ENCODE measurements around the gene SCOC.
A peak's percentile ranks its signal among the peaks of the same experiment; 100 is the strongest.
"Not testable (repeated sequence)": the region's sequence is repeated elsewhere in the genome, so short reads cannot be mapped to it uniquely, and the experiment has no call there.

Gene SCOC

DNA sequence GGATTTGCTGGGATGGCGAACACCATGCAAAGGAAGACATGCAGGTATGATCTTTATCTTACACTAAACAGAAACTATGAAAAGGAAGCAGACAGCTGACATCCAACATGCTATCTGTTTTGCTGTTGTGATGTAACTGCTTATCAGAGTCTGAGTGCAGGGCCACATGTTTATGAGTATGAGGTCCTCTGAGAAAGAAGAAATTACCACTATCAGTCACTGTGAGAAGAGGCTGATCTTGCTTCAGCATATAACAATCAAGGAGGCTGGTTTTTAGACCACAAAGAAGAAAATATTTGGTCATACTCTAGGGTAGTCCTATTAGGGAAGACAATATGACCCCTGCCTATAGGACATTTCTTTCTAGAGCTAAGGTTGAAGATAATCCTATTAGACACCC is 35.5 kb downstream of the SCOC start:
- ChIA-PET POLR2A (no interaction called here), CTCF (no interaction called here)
- TF ChIP-seq BHLHE40 (IDR thresholded peaks at IDR 0.05; ENCODE audit: borderline replicate concordance): no peak
- no peak for TF ChIP-seq ARNT (IDR thresholded peaks at IDR 0.05)
- TF ChIP-seq NFRKB (IDR thresholded peaks at IDR 0.05): no peak
- TF ChIP-seq CTBP1 (IDR thresholded peaks at IDR 0.05; ENCODE audit: borderline replicate concordance): no peak
- DNase-seq (ENCODE audit: extremely low spot score): no peak

DNA sequence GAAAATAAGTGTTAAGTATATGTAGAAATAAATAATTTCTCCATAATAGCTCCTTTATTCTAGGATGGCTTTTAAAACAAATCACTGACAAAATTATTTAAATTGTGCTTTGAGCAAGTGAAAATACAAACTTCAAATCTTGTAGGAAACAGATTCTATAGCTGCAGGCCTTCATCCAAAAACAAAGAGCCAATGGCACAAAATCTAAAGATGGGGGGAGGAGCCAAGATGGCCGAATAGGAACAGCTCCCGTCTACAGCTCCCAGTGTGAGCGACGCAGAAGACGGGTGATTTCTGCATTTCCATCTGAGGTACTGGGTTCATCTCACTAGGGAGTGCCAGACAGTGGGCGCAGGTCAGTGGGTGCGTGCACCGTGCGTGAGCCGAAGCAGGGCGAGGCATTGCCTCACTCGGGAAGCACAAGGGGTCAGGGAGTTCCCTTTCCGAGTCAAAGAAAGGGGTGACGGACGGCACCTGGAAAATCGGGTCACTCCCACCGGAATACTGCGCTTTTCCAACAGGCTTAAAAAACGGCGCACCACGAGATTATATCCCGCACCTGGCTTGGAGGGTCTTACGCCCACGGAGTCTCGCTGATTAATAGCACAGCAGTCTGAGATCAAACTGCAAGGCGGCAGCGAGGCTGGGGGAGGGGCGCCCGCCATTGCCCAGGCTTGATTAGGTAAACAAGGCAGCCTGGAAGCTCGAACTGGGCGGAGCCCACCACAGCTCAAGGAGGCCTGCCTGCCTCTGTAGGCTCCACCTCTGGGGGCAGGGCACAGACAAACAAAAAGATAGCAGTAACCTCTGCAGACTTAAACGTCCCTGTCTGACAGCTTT is 39.9 kb downstream of the SCOC start:
- DNase-seq (ENCODE audit: extremely low spot score); CTCF ChIA-PET; POLR2A ChIA-PET: not testable (repeated sequence)

DNA sequence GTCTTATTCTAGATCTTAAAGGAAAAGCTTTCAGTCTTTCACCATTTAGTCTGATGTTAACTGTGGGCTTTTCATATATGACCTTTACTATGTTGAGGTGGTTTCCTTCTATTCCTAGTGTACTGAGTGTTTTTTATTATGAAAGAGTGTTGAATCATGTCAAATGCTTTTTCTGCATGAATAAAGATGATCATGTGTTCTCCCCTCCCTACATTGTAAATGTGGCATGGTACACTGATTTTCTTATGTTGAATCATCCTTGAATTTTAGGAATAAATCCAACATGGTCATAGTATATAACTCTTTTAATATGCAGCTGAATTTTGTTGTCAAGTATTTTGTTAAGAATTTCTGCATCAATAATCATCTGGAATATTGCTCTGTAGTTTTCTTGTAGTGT is 49.7 kb downstream of the SCOC start:
- DNase-seq (ENCODE audit: extremely low spot score): no peak
- ChIA-PET POLR2A (no interaction called here), CTCF (no interaction called here)
- TF ChIP-seq SP1 (IDR thresholded peaks at IDR 0.05): no peak
- no peak for TF ChIP-seq LEF1 (IDR thresholded peaks at IDR 0.05; ENCODE audit: borderline replicate concordance)
- TF ChIP-seq ZNF384 (IDR thresholded peaks at IDR 0.05): no peak
- TF ChIP-seq ELF4 (IDR thresholded peaks at IDR 0.05): no peak
- no peak for TF ChIP-seq TARDBP (IDR thresholded peaks at IDR 0.05)

DNA sequence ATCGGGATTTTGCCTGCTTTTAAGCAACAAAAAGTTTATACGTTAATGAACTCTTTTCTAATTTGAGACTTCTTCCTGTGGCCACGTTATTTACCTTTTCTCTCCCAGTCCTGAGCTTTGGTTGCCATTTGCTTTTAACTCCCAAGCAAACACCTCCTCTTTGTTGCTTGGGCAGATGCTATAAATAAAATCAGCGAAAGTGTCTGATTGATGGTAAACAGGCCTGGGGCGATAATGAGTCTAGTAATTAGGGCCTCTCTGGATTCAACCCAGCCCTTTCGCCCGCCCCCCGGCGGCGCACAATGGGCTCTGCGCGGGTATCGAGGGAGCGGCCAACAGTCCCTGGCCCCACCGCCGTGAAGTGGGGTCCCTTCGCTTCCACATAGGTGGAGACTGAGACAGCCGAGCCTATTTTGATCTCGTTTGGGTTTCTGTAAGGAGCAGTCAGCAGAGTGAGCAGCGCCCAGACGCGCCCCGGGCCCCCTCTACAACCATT is 53.2 kb downstream of the SCOC start:
- CTCF ChIA-PET: interaction anchor here (0.6 to 1.8 kb wide), 15 partner anchors 11 to 365 kb away, joined by 3 to 16 read pairs (median 4); no protein-coding TSS in a partner anchor
- peak; percentile 42 for DNase-seq (ENCODE audit: extremely low spot score)
- POLR2A ChIA-PET: interaction anchor here (0.8 to 3.1 kb wide), 8 partner anchors 10 to 525 kb away, joined by 3 to 26 read pairs (median 6); partner anchors contain the start of genes SCOC and TBC1D9
- TF ChIP-seq FOXA1 (IDR thresholded peaks at IDR 0.05) (no peak), BHLHE40 (IDR thresholded peaks at IDR 0.05; ENCODE audit: borderline replicate concordance) (no peak), ARNT (IDR thresholded peaks at IDR 0.05) (no peak), CTBP1 (IDR thresholded peaks at IDR 0.05; ENCODE audit: borderline replicate concordance) (no peak), HDGF (IDR thresholded peaks at IDR 0.05; ENCODE audit: borderline replicate concordance) (no peak), FOXM1 (IDR thresholded peaks at IDR 0.05; ENCODE audit: borderline replicate concordance) (no peak), L3MBTL2 (conservative IDR thresholded peaks at IDR 0.05) (no peak), SP1 (IDR thresholded peaks at IDR 0.05) (no peak), ZNF384 (IDR thresholded peaks at IDR 0.05) (no peak), NFRKB (IDR thresholded peaks at IDR 0.05) (no peak), ELF4 (IDR thresholded peaks at IDR 0.05) (no peak), LEF1 (IDR thresholded peaks at IDR 0.05; ENCODE audit: borderline replicate concordance) (no peak), SUZ12 (IDR thresholded peaks at IDR 0.05) (no peak), TARDBP (IDR thresholded peaks at IDR 0.05) (no peak), FOXK2 (IDR thresholded peaks at IDR 0.05) (no peak)
- TF ChIP-seq, protein P1, sequence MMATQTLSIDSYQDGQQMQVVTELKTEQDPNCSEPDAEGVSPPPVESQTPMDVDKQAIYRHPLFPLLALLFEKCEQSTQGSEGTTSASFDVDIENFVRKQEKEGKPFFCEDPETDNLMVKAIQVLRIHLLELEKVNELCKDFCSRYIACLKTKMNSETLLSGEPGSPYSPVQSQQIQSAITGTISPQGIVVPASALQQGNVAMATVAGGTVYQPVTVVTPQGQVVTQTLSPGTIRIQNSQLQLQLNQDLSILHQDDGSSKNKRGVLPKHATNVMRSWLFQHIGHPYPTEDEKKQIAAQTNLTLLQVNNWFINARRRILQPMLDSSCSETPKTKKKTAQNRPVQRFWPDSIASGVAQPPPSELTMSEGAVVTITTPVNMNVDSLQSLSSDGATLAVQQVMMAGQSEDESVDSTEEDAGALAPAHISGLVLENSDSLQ (IDR thresholded peaks at IDR 0.05): no peak

DNA sequence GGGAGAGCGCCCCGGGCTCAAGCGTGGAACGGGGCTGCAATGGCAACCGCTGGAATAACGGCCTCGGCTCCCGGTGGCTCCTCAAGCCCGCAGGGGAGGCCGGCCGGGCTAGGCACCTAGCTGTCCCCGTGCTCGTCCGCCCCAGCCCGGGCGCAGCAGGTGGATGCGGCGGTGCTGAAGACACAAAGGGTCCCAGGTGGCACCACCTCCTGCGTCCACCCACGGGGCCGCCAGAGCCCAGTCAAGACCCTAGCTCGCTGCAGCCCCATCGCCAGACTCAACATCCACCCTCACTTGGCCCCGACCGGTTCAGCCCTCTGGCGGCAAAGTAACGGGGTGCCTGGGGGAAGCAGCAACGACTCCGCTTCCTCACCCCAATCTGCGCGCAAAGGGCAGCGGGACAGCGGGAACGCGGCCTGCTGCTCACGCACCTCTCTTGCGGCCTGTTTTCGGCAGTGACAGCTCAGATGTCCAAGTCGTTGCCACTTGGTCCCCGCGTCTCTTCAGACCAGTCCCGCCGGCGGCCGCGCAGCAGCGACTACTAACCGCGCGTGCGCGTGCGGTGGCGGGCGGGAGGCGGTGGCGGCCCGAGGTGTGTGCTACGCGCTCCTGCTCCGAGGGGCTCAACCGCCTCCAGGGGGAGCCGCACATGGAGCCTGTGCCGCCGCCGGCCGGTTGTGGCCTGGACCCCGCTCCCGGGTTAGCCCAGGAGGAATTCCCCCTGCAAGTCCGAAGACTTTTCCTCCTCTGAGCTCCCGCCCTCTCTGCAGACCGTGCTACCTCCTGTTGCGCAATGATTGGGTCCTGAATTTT is 53.9 kb downstream of the SCOC start, which contains the start of gene CLGN:
CLGN (minus strand) TSS at position 543 of the 813 bp plus-strand sequence. CDS start 14,570 bp downstream, outside the sequence.
- CTCF ChIA-PET: interaction anchor here (0.6 to 1.8 kb wide), 19 partner anchors 10 to 183 kb away, joined by 3 to 16 read pairs (median 4); no protein-coding TSS in a partner anchor
- DNase-seq (ENCODE audit: extremely low spot score): peak; percentile 93
- TF ChIP-seq ARNT (IDR thresholded peaks at IDR 0.05) (no peak), CTBP1 (IDR thresholded peaks at IDR 0.05; ENCODE audit: borderline replicate concordance) (0 out of 2 replicates have a peak, but pooled peaks have one; percentile 28), L3MBTL2 (conservative IDR thresholded peaks at IDR 0.05) (peak; percentile 83)
- POLR2A ChIA-PET: interaction anchor here (0.8 to 3.1 kb wide), 9 partner anchors 9 to 526 kb away, joined by 3 to 26 read pairs (median 5); partner anchors contain the start of genes SCOC and TBC1D9

DNA sequence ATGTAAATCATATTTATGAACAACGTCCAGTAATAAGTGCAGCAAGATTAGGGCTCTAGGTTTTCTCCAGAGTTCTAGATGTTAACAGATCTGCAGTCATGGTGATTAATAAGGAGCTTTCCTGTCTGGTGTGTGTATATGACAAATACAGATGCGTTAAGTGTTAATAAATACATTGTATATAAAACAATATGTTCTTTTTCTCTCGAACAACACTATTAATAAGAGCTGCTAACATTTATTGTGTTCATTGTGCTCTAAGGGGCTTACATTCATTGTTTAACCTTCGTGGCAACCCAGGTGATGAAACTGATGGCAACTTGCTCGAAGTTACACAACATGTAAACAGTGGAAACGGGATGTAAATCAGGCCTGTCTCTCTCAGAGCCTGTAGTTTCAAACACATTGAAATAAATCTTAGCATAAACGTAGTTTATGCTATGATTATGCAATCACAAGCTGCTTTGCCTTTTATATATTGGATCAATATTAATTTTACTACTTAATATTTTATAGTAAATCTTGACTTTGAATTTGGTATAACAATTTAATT is 54.5 kb downstream of the SCOC start:
- no peak for TF ChIP-seq ARNT (IDR thresholded peaks at IDR 0.05)
- TF ChIP-seq LEF1 (IDR thresholded peaks at IDR 0.05; ENCODE audit: borderline replicate concordance): no peak
- TF ChIP-seq FOXM1 (IDR thresholded peaks at IDR 0.05; ENCODE audit: borderline replicate concordance): no peak
- no peak for TF ChIP-seq HDGF (IDR thresholded peaks at IDR 0.05; ENCODE audit: borderline replicate concordance)
- TF ChIP-seq ZNF384 (IDR thresholded peaks at IDR 0.05): no peak
- TF ChIP-seq, protein P1 (IDR thresholded peaks at IDR 0.05): peak; percentile 69
- TF ChIP-seq CTBP1 (IDR thresholded peaks at IDR 0.05; ENCODE audit: borderline replicate concordance): no peak
- TF ChIP-seq SP1 (IDR thresholded peaks at IDR 0.05): no peak
- DNase-seq (ENCODE audit: extremely low spot score): no peak
- POLR2A ChIA-PET: interaction anchor here (1.0 to 3.1 kb wide), 7 partner anchors 8 to 422 kb away, joined by 3 to 26 read pairs (median 6); partner anchors contain the start of genes SCOC and TBC1D9
- CTCF ChIA-PET: interaction anchor here (0.6 to 1.8 kb wide), 15 partner anchors 9 to 182 kb away, joined by 3 to 16 read pairs (median 4); no protein-coding TSS in a partner anchor
